GM21576 (cell line): ENCODE results near the gene FIGNL1.

ENCODE experiments used
- ATAC-seq: cut with Tn5 transposase; IDR thresholded peaks from one replicate; pipeline ENCODE4 v1.9.1; 2021; ENCODE audit warnings: mild to moderate bottlenecking, moderate library complexity; ENCODE audit not compliant: unreplicated experiment

The FIGNL1 gene

GRCh38 chr7:50400114-50400513, 50.0 kb downstream of the FIGNL1 start:
- no peak for ATAC-seq

- no peak for ATAC-seq
Measured at GRCh38 chr7:50399635-50400034, 50.5 kb downstream of the FIGNL1 start.

GRCh38 chr7:50399206-50399605, 50.9 kb downstream of the FIGNL1 start:
- no peak for ATAC-seq

GRCh38 chr7:50397971-50398324, 52.2 kb downstream of the FIGNL1 start:
- ATAC-seq: no peak

- peak; percentile 57 for ATAC-seq
Measured at GRCh38 chr7:50397320-50397970, 52.7 kb downstream of the FIGNL1 start.

- no peak for ATAC-seq
Measured at GRCh38 chr7:50396856-50397255, 53.3 kb downstream of the FIGNL1 start.

- ATAC-seq: no peak
Measured at GRCh38 chr7:50394315-50394714, 55.8 kb downstream of the FIGNL1 start.
